ENCODE measurements around the gene ARHGEF37.
"Not testable (repeated sequence)": the region's sequence is repeated elsewhere in the genome, so short reads cannot be mapped to it uniquely, and the experiment has no call there.

Gene ARHGEF37

DNA sequence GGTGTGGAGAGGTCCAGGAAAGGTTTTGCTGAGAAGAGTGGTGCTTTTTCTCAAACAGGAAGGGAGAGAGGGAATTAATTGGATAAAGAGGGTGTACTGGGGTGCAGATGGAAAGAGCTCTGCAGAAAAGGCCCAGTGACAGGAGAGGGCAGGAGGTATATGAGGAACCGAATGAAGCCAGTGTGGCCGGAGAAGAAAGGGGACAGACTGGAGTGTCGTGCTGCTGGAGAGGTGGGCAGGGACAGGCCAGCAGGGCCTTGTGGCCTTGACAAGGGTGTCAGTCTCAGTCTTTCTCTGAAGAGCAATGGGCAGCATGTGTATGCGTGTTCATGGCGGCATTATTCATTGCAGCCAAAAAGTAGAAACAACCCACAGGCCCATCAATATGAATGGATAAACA is 48.1 kb downstream of the ARHGEF37 start:
- no peak for DNase-seq

DNA sequence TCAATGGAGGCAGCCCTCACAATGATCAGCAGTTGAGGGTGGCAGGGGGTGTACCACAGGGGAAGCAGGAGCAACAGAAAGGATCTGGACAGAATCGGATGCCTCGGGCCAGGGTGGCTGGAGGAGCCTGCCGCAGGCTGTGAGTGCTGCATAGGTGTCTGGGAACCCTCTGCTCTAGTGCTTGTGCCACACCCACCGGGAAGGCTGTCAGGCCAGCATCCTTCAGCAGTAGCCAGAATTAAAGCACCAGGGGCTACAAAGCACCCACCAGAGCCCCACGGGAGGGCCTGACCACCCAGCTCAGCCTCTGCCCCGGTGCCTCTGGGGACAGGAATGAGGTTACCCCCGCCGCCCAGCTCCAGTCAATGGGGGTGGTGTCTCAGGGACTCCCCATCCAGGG is 49.0 kb downstream of the ARHGEF37 start:
- DNase-seq: no peak

DNA sequence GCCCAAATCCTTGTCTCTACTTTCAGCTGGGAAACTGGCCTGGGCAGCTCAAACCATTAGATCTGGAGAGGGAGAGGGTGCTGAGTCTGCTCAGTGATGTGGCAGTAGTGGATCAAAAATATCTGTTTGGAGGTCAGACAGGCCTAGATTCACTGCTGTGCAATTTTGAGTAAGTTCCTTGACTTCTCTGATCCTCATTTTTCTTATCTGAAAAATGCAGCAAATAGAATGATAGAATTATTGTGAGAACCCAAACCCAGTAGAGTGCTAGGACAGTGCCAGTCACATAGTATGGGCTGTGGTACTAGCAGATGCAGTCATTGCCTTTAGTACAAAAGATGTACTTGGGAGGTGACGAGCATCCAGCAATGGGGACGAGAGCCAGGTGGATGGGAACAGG is 50.2 kb downstream of the ARHGEF37 start:
- DNase-seq: no peak

DNA sequence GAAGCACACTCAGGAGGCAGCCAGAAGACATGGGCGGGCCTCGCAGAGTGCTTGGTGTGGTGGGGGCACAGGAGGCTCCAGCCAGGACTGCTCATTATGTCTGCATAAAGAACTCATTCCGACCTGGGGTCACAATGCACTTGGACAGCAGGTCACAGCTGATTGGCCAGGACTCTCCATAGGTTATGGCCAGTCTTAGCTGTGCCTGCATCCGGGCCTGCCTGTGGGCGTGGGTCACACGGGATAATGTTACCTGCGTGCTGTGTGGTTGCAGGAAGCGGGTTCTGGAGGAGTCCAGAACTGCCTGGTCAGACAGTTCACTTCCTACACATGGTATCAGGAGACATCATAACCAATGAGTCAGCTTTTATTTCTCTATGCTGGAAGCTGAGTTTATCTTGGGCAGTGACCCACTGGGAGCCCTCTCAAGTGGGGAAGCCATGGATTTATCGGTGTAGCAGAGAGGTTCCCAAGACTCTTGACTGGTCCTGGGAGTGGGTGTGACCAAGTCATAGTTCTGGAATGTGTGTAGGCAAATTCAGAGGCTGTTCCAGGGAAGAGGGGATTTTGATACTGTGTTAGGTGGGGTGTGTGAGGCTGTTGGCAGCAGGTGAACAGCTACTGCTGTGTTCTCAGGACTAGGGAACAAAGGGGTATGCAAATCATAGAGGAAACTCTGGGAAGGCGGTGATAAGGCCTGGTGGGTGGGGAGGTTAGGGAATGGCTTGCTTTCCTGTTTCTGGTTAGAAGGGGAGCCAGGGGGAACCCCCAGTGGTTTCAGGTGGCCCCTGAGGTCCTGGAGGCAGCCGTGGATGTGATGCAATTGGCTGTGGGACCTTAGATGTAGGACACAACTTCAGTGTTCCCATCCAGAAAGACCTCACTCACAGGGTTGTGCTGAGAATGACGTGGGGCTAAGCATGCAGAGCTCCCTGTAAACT is 51.3 kb downstream of the ARHGEF37 start:
- DNase-seq: no peak

DNA sequence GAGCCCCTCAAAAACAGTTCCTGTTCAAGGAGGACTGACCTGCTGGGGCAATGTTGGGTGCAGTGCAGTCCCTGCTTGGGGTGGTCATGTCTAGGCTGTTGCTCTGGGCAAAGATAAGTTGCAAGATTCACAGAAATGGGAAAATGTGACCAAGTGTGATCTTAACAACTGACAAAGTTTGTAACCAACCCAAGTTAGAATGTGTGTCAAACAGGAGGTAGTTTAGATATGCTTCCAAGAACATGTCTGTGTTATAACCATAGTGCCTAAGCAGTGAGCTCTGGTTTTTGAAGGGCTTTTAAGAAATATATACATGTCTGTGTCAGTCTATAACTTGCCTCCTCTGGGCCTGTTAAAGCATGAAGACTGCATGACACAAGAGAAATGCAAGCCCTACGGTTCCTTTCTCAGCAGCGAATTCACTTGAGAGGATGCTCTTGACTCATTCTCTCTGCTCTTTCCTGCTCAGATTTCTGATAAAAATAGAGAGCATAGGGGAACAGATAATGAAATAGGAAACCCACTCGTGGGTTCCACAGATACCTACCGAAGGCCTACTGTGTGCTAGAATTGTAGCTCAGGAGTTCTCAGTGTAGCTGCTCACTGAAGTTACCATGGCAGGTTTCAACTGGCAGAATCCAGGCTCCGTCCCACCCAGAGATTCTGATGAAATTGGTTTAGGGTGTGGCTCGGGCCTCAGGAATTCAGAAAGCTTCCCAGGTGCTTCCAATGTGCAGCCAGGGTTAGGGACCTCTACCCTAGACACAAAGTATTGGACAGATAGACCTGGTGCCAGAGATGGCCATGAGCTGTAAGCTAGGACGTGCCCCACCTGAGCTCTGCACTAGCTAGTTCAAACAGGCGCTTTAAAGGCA is 52.4 kb downstream of the ARHGEF37 start:
- no peak for DNase-seq

DNA sequence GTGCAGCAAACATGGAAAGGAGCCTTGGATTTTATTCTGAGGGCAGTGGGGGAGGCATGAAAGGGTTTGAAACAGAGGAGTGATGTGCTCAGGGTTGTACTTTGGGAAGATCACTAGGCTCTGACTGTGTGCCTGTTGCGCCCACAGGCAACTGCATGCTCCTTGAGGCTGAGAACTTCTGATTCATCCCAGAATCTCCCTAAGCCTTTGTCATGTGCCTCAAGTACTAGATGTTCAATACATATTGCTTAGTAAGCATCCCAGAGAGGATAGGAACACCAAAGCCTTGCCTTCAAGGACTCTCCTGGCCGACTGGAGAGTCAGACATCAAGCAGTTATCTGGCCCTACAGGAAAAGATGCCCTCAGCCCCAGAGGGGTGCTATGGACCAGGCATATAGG is 54.1 kb downstream of the ARHGEF37 start:
- no peak for DNase-seq

DNA sequence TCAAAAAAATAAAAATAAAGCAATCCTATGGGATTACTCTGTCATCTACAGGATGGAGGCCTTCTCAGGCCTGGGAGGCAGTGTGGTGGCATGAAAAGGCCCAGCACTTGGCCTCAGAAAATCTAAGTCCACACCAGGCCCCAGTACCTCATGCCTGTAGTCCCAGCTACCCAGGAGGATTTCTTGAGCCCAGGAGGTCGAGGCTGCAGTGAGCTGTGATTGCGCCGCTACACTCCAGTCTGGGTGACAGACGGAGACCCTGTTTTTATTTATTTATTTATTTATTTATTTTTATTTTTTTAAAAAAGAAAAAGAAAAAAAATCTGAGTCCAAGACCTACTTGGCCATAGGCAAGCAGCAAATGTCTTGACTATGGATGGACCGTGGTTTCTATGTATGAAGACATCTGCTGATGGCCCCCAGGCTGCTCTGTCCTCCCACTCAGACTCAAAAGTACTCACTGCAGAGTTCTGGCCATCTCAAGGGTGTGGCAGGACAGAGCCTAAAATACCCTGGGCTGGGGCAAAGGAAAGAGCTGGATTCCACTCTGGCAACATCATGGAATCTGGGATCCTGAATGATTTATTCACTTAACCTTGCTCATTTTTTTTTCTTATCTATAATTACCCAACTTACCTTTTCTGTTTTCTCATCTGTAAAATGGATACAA is 55.0 kb downstream of the ARHGEF37 start:
- DNase-seq: no peak

DNA sequence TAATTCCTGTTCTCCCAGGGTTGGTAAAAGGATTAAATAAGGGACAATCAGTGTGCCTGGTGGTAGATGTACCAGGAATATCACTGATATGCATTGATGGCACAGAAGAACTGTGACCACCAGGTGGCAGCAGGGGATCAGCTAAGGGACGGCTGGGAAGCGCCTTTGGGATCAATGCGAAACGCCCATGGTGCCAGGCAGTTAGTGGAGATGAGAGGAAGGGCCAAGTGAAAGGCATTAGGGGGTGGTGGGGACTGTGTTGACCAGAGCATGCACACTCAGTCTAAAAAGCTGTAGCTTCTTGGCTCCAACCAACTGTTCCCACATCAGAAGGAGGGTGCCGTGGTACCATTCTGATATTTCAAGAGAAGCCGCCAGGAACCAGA is 55.6 kb downstream of the ARHGEF37 start:
- DNase-seq: peak; percentile 29 to 56

DNA sequence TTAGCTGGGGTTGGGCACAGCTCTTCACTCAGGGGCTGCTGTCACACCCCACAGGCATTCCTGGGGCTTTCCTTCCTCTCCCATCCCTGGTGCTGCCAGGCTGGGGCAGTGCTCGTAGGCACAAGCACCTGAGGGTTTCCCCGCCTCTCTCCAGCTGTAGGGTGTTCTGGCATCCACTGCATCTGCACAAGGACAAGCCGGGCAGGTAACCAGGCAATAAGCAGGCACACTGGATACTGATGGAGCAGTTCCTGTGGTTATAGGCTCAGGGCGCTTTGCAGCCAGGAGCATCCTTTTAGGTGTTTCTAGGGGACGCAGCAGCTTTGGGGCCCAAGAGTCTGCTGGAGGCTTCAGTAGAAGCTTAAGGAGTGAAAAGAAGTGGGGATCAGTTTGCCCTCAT is 56.8 kb downstream of the ARHGEF37 start:
- DNase-seq: no peak

DNA sequence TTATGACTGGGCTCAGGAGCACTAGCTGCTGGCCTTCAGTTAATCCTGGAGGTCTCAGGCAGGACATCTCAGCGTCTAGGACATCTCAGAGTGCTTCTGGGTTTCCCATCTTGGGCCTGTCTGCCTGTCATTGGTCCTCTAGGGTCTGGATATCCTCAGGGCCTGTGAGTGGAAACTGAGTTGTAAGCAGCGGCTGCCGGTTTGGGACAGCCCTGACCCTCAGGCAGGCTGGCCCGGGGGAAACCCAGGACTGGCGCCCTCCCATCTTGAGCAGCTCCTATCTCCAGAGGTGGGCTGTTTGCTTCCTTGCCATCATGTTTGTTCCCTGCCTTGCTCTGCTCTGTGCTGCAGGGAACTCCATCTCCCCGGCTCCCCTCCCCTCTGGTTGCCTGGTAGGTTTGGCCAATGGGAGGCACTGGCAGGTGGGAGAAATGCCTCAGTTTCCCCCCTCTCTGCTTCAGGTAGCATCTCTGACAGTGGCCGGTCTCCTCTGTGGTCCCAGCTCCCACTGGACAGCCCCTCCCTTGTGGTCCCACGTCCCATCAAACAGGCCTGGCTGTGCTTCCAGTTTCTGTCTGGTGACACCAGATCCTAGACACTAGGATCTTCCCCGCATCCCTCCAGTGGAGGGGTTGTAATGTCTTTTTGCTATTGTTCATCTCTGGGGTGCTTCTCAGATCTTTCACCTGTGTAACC is 57.4 kb downstream of the ARHGEF37 start:
- DNase-seq: no peak

DNA sequence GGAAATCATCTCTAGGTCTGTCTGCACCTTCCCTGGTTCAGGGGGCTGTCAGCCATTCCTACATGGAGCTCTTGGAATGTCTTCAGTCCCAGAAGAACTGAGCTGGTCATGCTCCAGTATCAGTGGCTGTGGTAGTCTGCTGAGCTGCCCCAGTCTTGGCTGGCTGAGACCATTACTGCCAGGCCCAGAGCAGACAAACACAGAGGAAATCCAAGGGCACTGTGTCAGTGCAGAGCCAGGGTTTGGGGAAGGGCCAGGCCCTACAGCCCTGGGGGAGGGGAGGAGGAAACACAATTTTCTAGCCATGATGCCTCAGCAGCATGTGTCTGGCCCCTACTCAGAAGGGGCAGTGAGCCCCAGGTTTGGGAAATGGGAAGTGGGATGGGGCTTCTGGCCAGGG is 58.4 kb downstream of the ARHGEF37 start:
- DNase-seq: no peak

DNA sequence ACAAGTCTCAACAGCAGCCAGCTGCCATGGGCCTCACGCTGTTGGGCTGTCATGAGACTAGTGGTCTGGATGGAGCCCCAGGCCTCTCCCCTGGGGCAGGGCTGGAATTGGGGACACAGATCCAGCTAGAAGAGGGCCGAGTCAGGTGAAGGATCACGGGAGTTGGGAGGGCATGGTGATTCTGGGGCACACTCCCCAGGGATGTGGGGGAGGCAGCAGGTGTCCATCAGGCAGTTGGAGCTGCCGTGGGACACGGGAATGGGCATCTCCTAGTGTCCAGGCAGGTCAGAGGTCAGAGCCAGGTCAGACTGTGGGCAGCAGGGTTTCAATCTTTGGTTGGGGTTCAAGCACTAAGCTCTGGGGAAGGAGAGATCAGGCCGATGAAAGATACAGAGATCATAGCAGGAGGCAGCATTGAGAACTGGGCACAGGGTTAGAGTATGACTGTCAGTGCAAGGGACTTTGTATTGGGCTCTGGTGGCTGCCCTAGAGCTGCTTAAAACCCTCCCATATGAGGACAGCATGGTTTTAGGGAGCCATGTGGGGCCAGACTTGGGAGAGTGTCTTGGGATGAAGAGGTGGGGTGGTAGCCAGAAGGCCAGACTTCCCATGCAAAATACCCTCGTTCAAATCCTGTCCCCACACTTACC is 59.2 kb downstream of the ARHGEF37 start:
- DNase-seq: no peak

DNA sequence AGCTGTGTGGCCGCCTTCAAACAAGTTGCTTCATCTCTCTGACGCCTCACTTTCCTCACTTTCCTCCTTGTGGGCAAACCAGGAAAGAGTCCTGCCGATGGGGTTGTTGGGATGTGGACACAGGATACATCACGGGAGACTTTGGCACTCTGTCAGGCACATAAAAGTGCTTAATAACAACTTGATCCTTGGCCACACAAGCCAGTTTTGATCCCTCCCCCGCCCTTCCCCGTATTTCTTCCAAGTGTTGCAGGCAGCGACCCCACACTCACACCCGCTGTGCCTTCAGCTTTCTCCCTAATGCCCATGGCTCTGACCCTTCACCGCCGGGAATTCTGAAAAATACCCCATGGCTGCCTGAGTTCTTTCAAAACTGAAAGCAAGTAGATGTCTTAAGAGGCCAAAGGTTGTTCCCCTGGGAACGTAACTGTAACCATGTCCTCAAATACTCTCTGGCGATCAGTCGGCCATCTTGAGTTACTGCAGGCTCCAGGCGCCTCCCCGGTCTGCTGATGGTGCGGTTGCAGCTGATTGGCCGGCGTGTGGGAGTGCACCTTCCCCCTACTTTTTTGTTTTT is 59.8 kb downstream of the ARHGEF37 start:
- DNase-seq: no peak

DNA sequence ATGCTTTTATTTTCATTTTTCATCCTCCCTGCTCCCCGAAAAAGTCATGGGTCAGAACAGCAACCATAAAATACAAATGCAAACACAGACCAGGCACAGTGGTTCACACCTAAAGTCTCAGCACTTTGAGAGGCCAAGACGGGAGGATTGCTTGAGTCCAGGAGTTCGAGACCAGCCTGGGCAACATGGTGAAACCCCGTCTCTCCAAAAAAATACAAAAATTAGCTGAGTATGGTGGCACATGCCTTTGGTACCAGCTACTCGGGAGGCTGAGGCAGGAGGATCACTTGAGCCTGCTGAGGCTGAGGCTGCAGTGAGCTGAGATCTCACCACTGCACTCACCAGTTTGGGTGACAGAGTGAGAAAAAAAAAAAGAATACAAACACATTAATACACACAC is 60.3 kb downstream of the ARHGEF37 start:
- no peak for DNase-seq

DNA sequence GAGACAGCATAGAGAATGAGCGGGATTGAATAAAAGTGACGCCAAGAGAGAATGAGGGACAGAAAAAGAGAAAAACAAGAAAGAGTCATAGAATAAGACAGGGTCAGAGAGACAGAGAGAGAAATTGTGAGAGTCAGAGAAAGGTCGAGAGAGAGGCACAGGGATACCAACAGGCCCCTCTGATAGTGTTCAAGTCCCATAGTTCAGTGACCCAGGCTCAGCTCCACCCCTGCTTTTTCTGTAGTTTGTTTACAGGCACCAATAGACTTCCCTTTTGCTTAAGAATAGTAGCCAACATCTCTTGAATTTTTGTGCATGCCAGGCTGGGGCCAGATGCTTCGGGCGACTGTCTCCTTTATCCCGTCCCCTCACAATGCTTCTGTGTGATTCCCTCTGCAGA is 62.5 kb downstream of the ARHGEF37 start:
- DNase-seq: no peak

DNA sequence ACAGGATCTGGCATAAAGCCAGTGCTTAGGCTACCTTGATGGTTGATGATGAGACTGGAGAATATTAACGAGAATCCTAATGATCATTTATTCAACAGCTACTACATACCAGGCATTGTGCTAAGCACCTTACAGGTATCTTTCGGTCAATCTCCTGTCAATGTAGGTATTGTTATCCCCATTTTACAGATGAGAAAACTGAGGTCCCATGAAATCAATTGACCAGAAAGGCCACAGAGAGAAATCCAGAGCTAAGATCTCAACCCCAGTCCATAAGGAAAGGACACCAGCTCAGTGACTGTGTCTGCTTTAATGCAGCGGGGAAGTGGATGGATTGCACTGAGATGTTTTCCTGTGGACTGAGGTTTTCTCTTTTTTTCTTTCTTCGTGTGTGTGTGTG is 63.3 kb downstream of the ARHGEF37 start:
- DNase-seq: no peak

DNA sequence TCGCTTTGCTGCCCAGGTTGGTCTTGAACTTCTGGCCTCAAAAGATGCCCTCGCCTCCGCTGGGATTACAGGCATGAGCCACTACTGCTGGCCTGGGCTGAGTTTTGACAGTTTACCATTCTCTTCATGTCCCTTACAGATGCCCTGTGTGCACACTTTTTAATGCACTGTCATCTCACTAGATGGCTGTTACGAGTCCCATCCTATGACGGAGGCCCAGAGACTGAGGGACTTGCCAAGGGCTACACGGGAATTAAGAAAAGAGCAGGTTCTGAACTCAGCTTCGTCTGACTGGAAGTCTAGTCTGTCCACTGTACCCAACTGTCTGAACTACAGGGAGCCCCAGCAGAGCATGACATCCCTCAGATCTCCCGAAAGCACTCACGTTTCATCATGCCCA is 63.9 kb downstream of the ARHGEF37 start:
- DNase-seq: no peak

DNA sequence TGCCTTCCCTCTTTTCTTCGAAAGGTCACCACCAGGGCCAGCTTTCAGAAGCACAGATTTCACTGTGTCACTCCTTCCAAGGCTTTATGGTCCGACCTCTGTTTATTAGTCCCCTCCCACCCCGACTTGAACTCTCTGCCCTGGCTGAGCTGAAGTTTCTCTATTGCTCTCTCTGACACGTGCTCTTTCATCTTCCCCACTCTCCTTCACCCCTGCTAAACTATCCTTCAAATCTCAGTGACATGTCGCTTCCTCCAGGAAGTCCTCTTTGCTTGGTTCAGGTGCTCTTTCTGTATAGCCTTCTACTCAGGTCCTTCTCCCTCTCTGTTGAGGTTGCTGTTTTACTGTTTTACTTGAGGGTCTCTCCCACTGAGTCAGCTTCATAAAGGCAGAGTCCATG is 64.4 kb downstream of the ARHGEF37 start:
- DNase-seq: no peak

DNA sequence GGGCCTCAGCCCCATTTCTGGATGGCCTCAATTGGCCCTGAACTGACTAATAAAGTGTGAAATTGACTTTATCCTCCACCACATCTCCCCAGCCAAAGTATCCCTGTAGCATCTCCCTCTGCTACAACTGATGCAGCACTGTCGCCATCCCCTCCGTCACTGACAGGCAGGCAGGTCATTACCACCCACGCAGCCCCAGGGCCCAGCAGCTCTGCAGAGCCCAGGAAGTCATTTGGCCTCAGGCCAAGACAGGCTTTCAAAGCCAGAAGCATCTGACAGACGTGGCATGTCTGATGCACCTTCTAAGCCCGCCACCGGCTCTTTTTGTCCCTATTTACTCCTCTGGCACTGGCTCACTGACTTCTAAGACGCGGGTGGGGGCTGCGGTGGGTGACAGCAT is 65.3 kb downstream of the ARHGEF37 start:
- DNase-seq: no peak

DNA sequence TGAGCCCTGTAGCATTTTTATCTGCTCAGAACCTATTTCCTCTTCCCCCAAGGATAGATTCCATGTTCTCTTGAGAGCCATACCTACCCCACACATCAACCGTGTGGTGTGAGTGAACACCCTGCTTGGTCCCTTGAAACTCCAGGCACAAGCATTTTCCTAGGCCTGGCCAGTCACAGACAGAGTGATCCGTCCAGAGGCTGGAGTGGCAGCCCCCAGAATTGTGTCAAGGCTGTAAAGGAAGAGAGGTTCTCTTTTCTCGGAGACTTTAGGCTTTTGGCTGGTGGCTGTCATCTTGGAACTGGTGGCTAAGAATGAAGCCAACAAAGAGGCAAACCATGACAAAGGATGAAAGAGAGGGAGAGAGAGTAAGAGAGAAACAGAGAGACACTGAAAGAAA is 66.0 kb downstream of the ARHGEF37 start:
- DNase-seq: no peak

DNA sequence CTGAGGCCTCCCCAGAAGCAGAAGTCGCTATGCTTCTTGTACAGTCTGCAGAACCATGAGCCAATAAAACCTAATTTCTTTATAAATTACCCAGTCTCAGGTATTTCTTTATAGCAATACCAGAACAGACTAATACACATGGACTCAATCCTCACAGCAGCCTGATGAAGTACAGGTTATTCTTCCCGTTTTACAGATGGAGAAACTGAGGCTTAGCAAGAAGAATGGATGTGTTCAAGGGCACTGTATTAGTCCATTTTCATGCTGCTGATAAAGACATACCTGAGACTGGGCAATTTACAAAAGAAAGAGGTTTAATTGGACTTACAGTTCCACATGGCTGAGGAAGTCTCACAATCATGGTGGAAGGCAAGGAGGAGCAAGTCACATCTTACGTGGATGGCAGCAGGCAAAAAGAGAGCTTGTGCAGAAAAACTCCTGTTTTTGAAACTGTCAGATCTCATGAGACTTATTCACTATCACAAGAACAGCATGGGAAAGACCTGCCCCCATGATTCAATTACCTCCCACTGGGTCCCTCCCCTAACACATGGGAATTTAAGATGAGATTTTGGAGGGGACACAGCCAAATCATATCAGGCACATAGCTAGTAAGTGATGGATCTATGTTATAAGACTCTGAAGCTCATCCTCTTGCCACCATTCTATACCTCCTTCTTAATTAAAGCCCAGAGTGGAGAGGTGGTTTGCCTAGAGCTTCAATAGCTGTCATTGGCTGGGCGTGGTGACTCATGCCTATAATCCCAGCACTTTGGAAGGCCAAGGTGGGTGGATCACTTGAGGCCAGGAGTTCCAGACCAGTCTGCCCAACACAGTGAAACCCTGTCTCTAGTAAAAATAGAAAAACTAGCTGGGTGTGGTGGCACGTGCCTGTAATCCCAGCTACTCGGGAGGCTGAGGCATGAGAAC is 67.4 kb downstream of the ARHGEF37 start:
- not testable (repeated sequence) for DNase-seq
